ENCODE data around the gene PLEK2.
"Not testable (repeated sequence)": the region's sequence is repeated elsewhere in the genome, so short reads cannot be mapped to it uniquely, and the experiment has no call there.

The PLEK2 gene

DNA sequence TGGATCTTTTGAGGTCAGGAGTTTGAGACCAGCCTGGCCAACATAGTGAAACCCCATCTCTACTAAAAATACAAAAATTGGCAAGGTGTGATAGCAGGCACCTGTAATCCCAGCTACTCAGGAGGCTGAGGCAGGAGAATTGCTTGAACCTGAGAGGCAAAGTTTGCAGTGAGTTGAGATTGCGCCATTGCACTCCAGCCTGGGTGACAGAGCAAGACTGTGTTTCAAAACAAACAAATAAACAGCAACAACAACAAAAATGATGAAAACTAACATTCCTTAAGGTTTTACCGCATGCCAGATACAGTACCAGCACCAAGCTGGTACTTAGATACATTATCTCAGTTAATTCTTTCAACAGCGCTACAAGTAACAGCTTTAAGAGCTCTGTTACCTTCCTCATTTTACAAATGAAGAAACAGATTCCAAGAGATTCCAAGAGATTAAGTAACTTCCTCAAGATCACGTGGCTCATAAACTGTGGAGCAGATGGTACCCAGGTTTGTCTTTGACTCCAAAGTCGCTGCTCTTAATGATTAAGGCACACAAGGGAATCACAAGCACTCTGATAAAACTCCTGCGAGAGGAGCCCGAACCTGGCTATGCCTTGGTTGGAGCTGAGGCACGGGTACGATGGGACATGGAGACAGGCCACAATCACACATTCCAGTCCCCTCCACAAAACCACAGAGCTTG lies 17.7 kb upstream of the PLEK2 start:
- no peak for DNase-seq (ENCODE audit: low read depth in 1 of 2, low spot score in 1 of 2)

DNA sequence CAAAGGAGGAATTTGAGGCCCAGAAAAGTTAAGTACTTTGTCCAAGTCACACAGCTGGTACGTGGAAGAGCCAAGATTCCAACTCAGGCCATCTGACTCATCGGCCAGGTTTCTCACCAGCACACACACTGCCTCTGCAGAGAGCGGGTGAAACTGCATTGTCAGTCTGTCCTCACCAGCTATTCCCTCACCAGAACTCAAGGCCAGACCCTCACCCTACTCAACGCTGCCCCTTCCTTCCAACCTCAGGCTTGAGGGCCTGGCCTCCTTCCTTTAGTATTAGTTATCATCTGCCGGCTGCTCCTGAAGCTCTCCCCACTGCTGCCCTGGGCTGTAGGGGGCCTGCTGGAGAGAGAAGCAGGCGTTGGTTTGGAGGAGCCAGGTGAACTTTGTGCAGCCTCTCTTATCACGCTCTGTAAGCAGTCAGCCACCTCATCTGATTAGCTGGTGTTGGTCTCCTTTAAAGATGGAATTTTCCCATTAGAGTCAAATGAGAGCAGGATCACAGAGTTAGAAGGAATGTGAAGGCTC lies 16.6 kb upstream of the PLEK2 start:
- DNase-seq (ENCODE audit: low read depth in 1 of 2, low spot score in 1 of 2), result no peak

DNA sequence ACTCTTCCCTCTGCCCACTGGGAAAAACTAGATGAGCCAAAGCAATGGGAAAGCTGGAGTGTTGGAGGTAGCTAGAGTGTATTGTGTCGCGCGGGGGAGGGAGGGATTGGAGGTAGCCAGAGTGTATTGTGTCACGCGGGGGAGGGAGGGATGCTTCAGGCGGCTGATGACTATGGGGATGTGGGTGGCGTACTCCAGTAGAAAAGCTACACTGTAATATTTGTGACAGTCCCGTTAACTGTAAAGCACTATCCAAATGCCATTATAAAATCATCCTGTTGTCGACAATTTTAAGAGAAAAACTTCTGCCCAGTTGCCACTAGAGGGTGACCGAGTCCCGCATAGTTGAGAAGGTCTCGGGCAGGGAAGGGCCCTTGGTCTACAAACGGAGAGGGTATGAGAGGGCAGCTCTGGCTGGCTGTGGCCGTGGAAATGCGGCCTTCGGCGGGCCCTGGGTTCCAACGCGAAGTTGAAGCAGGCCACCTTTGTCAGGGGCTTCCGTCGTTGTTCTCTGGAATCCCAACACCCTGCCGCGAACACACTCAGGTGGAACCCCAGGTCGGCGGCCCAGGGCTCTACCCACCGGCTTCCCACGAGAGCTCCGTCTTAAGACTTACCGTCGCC lies 15.1 kb upstream of the PLEK2 start:
- DNase-seq (ENCODE audit: low read depth in 1 of 2, low spot score in 1 of 2), result peak; percentile 37 to 57

DNA sequence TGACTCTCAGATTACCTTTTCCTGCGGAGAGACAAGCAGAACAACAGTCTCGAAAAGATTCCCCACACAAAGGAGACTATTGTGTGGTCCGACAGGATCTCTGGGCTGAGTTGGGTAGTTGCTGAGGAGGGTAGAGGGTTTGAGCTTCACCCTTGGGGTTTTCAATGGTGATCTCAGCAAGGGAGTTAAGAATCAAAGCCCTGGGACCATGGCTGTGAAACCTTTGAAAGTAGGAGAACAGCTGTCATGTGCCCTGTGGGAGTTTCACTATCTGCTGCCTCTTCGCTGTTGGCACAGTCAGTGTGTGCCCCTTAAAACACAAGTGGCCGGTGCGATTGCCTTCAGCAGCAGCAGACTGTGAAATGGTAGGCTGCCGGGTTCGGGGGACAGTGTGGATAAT lies 14.2 kb upstream of the PLEK2 start:
- no peak for DNase-seq (ENCODE audit: low read depth in 1 of 2, low spot score in 1 of 2)

DNA sequence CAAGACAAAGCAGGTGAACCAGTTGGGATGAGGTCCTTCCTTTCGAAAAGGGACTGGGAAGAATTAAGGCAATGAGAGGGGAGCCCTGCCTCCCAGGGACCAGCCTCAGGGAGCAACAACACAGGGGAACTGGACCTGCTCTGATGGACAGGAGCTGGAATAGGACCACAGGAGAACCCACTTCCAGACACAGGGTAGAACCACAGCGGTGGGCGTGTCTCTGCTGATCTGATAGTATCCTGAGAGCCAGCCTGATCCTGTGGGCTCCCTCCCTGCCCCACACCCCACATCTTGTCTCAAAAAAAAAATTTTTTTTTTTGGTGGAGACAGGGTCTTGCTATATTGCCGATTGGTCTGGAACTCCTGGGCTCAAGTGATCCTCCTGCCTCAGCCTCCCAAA lies 13.6 kb upstream of the PLEK2 start:
- no peak for DNase-seq (ENCODE audit: low read depth in 1 of 2, low spot score in 1 of 2)

DNA sequence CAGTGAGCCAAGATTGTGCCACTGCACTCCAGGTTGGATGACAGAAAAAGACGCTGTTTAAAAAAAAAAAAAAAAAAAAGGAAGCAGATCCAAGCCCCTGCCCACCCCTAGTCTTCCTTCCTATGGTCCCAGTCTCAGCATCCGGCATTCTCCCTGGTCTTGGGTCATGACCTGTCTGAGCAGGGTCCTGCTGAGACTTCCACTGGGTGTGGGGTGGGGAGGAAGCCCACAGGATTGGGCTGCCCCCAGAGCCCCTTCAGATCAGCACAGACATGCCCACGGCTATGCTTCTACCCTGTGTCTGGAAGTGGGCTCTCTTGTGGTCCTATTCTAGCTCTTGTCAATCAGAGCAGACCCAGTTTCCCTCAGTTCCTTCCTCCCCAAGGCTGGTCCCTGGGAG lies 12.6 kb upstream of the PLEK2 start:
- no peak for DNase-seq (ENCODE audit: low read depth in 1 of 2, low spot score in 1 of 2)

DNA sequence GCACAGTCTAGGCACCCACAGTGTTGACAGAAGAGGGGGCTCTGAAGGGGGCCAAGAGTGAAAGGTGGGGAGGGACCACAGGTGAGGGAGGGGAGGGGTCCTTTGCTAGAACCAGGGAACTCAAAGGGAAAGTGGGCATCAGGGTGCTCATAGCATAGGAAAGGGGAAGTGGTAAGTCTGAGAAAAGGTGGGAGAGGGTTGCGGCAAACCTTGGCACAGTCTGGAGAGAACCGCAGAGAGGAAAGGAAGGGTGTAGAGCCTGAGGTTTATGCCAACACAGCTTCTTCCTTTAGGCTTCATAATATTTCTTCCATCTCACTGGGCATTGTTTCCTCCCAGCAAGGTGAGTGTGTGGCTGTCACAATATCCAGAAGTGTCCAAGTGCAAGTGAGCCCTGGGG lies 11.5 kb upstream of the PLEK2 start:
- no peak for DNase-seq (ENCODE audit: low read depth in 1 of 2, low spot score in 1 of 2)

DNA sequence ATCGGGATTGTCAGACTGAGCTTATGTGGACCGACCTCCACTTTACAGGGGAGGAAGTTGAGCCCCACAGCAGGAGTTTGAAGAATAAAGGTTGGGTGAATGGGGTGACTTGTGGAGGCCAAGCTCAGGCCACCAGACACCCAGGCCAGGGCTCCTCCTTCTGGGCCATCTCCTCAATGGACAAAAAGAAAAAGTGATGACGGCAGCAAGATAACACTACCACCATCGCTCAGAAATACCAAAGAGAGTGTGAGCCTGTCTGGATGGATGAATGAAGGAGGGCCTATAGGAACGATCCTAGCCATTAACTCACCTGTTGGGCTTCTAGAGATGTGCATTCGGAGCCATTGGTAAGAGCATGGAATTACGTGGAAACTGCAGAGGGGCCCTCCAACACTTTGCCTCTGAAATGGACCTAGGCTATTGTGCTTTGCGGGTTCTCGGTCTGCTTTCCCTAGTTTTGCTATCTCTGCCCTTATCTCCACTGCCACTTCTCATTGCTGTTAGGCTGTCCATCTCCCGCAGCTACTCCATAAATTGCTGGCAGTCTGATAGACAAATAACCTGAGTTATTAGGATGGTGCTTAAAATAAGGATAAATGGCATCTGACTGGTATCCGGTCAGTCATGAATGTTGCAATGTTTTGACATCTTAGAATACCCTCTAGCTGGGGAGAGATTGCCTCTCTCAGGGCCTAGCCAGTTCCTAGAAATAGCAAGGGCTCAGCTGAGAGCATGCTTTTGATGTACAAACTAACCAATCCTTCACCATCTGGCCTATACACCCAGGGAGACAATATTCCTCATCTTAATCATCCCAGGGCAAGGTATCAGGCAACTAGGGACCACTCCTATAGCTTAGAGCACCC lies 9.6 kb upstream of the PLEK2 start:
- DNase-seq (ENCODE audit: low read depth in 1 of 2, low spot score in 1 of 2), result no peak

DNA sequence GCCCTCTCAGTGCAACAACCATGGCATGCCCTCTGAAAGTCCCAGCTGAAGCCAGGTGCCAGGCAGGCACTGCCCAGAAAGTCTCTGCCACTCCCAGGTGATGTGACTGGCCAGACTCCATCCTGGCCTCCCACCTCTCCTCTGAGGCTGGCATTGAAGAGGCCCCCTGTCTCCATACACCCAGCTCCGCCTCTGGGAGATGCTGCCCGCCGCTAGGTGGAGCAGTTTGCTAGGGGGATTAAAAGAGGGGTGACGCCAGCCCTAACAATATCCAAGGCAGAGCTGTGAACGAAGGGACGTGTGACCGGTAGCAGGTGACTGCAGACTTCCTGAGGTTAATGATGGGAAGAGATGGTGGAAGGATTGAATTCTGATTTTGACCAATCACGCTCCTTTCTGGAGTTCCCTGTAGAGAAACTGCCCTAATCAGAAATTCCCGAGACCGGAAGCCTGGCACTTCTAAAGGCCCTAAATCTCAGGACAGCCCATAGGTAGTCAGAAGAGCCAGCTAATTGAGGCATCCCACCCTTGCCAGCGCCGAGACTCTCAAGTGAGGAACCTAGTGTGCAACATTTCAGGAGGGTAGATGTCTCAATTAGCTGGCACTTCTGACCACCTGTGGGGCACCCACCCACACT lies 8.3 kb upstream of the PLEK2 start:
- no peak for DNase-seq (ENCODE audit: low read depth in 1 of 2, low spot score in 1 of 2)

DNA sequence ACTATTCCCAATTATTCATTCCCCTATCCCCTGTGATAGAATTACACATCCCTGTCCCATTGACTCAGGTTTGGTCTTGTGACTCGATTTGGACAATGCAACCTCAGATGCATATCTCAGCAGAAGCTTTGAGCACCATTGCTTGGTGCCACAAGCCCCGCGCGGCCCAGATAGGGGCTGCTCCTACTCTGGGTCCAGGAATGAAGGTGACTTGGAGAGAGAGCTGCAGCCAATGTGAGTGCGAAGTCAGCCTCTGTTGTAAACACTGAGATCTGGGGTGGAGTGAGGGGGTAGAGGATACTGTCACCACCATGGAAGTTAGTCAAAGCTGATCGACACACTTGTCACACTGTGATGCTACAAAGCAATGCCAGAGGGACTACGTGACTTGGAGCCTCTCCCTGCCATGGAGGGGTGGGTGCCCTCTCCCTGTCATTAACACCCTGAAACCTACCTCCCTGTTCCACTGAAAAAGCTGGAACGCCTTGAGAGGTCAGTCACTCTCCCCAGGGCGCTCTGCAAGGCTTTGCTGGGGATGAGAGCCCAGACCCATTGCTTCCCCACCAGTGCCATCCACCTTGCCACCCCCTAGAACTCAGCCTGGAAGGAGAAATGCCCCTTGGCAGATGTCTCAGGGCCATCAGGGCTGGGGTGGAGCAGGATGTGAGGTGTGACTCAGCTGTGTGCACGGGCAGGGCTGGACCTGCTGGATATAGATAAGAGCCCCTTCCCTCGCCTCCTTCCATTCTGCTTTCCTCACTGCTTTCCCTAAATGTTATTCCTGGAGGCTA lies 6.6 kb upstream of the PLEK2 start:
- DNase-seq (ENCODE audit: low read depth in 1 of 2, low spot score in 1 of 2), result no peak

DNA sequence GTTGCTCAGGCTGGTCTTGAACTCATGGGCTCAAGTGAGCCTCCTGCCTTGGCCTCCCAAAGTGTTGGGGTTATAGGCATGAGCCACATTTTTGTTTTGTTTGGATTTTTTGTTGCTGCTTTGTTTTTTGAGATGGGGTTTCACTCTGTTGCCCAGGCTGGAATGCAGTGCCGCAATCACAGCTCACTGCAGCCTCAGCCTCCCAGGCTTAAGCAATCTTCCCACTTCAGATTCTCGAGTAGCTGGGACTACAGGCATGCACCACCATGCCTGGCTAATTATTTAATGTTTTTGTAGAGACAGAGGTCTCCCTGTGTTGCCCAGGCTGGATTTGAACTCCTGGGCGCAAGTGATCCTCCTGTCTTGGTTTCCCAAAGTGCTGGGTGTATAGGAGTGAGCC lies 5.7 kb upstream of the PLEK2 start:
- no peak for DNase-seq (ENCODE audit: low read depth in 1 of 2, low spot score in 1 of 2)

DNA sequence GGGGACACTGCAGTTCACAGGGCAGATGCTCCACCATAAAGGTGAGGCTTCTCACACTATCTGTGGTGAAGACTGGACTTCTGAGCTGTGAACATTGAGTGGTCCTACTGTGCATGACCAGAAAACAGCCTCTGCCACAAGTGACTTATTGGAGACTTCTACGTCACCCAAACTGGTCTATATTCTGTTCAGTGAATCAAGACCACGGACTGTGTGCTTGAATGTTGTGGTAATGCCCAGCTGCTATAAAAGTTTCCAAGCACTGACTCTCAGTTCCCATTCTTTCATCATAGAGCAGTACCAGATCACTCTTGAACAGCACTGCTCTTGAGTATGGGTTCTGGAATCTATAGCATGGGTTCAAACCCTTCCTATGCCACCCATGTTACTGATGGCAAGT lies 4.8 kb upstream of the PLEK2 start:
- no peak for DNase-seq (ENCODE audit: low read depth in 1 of 2, low spot score in 1 of 2)

DNA sequence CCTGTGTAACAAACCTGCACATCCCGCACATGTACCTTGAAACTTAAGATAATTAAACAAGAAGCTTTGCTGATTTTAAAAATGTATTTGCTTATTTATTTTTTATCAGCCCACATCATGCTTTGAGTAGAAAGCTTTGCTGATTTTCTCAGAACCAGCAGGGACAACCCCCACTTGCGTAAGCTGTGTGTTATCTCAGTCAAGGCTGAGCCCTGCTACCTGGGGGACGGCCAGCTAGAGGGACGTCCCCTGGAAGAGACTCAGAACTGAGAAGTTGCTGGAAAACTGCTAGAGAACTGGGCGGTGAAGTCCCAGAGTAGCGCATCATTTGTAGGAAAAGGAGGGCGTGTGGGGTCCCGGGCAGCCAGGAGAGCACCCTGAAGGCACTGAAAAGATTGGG lies 4.1 kb upstream of the PLEK2 start:
- DNase-seq (ENCODE audit: low read depth in 1 of 2, low spot score in 1 of 2), result no peak

DNA sequence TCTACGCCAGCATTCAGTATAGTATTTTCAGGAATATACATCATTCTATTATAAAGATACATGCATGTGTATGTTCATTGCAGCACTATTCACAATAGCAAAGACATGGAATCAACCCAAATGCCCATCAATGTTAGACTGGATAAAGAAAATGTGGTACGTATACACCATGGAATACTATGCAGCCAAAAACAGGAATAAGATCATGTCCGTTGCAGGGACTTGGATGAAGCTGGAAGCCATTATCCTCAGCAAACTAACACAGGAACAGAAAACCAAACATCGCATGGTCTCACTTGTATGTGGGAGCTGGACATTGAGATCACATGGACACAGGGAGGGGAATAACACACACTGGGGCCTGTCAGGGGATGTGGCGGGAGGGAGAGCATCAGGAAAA lies 3.6 kb upstream of the PLEK2 start:
- not testable (repeated sequence) for DNase-seq (ENCODE audit: low read depth in 1 of 2, low spot score in 1 of 2)

DNA sequence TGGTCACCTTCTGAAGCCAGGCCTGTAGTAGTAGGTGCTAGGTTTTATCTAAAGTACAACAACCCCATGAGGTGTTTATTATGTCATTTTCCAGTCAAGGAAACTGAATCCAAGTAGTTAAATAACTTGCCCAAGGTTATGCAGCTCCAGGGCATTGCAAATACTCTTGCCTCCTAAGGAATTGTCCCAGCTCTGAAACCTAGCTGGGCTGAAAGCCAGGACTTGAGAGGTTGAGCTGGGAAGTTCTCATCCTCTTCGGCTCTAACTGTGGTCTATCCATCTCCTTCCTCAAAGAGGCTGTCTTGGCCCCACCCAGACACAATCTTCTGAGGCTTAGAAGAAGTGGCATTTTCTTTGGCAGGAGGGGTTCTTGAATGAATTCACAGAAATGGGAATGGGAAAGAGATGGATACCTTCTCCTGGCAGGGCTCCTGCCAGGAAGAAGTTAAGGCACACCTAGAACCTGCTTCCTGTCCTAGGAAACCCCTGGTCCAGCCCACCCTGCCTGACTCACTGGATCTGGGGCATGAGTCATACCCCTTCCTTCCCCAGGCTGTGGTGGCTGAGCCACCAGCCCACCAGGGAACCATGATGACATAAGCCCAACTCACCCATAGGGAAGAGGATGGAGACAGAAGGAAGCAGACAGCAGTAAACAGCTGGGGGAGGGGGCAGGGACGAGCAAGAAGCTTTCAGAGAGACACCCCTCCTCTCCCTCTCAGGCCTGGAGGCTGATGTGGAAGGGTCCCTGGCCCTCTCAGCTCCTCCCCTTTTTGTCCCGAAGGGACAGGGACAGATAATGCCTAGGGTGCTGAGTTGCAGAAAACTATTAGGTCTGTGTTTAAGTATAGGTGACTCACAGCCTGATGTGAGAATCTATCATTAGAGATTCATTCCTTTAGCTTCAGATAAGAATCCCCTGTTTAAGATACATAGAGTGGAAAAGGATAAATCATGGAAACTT lies 2.1 kb upstream of the PLEK2 start:
- no peak for DNase-seq (ENCODE audit: low read depth in 1 of 2, low spot score in 1 of 2)

DNA sequence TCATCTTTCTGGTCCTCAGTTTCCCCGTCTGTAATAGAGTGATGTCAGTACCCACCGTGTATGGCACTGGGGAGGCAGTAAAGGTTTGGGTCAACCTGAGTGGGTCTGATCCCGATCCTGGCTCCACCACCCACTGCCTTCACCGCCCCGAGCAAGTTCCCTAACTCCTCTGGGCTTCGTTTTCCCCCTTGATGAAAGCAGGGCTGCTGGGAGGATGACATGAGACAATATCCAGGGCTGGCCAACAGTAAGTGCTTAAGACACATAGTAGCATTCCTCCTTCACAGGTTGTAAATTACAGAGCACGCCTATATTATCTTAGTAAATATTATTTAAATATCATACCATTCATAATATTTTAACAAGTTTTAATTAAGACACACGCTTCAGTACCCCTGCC lies 595 bp downstream of the PLEK2 start:
- DNase-seq (ENCODE audit: low read depth in 1 of 2, low spot score in 1 of 2), result no peak

DNA sequence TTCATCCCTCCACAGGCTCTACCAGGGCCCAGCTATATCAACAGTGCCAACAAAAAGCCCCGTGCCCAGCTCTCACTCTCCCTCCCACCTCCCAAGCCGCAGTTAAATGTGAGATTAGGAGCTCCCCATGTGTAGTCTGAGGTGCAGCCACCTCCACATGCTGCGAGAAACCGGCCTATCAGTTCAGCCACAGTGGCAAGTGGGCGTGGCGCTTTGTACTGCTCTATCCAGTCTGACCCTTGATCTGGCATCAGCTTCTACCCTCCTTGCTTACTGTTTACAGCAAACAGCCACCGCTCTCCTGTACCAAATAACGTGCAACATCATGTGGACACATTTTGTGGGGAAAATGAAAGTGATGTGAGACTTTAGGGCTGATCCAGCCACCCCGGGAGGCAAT lies 1.7 kb downstream of the PLEK2 start:
- DNase-seq (ENCODE audit: low read depth in 1 of 2, low spot score in 1 of 2), result no peak

DNA sequence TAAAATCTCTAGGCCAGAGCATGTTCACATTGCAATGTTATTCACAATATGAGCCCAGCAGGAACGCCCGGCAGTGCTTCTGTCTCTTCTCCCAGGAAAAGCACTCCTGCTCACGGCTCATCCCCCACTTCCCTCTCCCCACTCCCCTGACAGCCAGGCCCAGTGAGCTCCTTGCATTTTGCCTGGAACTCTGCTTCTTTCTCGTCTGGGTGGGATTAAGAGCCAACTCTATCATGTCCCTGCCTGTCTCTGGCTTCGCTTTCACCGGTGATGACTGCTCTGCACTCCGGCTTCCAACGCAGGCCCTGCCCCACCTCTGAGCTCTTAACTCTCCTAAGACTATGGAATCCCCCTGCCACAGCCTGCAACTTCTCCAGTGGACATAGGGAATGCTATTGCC lies 2.5 kb downstream of the PLEK2 start:
- no peak for DNase-seq (ENCODE audit: low read depth in 1 of 2, low spot score in 1 of 2)

DNA sequence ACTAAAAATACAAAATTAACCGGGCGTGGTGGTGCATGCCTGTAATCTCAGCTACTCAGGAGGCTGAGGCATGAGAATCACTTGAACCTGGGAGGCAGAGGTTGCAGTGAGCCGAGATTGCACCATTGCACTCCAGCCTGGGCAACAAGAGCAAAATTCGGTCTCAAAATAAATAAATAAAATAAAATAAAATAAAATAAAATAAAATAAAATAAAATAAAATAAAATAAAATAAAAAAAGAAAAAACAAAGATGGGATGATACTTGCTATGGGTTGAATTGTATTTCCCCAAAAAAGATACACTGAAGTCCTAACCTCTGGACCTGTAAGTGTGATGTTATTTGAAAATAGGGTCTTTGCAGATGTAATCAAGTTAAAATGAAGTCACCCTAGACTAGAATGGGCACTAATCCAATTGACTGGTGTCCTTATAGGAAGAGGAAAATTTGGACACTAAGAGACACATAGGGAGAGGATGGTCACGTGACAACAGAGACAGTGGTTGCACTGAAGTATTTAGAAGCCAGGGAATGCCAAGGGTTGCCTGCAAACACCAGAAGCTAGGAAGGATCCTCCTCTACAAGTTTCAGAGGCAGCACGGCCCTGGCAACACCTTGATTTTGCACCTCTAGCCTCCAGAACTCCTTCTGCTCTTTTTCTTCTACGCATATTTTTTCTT lies 3.7 kb downstream of the PLEK2 start:
- DNase-seq (ENCODE audit: low read depth in 1 of 2, low spot score in 1 of 2), result not testable (repeated sequence)

All from activated T-helper 1 cell treated with anti-CD3 and anti-CD28 coated beads, Interleukin-2, amount 50 U/mL, for 16 hours (primary cell).